NCI-H2227 treated with DMSO at 0.1 percent for 48 hours (cell line): ENCODE results near the gene IKZF5.

Experiments
- DNase-seq: peaks from one replicate; lab custom pipeline; 2025; lab: John Stamatoyannopoulos, UW

The IKZF5 gene, protein sequence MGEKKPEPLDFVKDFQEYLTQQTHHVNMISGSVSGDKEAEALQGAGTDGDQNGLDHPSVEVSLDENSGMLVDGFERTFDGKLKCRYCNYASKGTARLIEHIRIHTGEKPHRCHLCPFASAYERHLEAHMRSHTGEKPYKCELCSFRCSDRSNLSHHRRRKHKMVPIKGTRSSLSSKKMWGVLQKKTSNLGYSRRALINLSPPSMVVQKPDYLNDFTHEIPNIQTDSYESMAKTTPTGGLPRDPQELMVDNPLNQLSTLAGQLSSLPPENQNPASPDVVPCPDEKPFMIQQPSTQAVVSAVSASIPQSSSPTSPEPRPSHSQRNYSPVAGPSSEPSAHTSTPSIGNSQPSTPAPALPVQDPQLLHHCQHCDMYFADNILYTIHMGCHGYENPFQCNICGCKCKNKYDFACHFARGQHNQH

GRCh38 chr10:123008355-123009104, at the start of gene IKZF5, which contains the start of gene ACADSB:
Gene IKZF5, minus strand, starts transcription at chr10:123008795. Its CDS starts 10,170 bp downstream, at chr10:122998625.
Gene ACADSB, plus strand, starts transcription at chr10:123009006. Its CDS starts 24 bp downstream, at chr10:123009030.
- peak; percentile 88 for DNase-seq

GRCh38 chr10:123057968-123058367, 49.4 kb upstream of the IKZF5 start:
- no peak for DNase-seq

- DNase-seq = no peak
These were observed 37.6 kb upstream of the IKZF5 start for GRCh38 chr10:123045961-123046731.

GRCh38 chr10:123044391-123044790, 35.8 kb upstream of the IKZF5 start:
- DNase-seq = no peak

DNA sequence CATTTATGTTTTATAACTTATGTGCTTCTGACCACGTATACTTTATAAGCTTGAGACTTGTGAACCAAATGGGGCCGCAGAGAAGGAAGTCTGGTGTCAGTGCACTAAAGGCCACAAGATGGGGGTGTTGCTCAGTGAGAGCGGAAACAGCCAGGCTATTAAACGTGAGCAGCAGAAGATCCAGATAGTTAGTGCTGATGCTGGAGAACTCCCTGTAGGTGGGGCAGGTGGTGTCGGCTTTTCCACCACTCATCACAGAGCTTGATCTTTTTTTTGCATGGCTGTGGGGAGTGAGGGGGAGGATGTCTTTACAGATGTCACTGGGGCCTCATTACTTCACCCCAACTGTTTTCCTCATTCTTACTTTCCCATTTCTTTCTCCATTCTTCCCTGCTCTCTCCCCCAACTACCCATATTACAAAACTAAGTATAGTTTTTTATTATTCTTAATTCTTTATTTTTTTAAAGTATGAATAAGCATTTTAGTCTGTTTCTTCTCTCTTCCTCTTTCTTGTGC, 34.9 kb upstream of the IKZF5 start:
- DNase-seq = peak; percentile 80

DNA sequence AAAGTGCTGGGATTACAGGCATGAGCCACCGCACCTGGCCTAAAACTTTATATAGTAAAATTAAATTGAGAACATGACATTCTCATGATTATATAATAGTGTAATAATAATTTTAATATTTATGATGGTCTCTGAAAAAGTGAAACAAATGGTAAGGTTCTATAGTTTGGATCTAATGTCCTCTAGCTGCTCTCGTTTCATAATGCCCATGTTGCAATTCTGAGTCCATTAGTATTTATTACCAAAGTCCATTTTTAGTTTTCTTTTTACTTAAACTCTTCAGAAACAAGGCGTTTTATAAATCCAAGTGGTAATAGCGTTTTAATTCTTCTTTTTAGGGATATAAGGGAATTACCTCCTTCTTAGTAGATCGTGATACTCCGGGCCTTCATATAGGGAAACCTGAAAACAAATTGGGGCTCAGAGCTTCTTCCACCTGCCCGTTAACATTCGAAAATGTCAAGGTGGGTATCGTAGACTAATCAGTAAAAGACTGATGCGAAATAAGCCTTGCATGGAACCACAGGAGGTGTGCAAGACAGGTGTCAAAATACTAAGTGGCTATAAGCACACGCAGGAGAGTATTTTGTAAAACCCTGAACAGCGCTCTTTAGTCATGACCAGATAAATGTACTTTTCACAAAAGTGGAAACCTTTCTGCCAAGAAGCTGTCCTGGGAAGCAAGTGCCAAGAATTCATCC, 34.3 kb upstream of the IKZF5 start:
- DNase-seq = no peak

DNA sequence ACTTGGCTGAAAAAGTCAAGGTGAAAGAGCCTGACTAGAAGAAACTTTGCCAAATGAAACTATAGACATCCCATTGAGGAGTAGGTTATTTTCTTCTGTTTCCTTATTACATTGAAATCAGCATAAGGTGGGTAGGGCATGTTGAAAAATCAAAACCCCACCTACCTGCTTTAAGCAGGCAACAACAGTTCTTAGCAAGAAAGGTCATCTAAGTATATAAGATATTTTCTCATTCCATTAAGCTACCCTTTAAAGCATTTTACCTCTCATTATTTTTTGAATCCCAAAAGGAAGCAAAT, 31.0 kb upstream of the IKZF5 start:
- DNase-seq = no peak

DNA sequence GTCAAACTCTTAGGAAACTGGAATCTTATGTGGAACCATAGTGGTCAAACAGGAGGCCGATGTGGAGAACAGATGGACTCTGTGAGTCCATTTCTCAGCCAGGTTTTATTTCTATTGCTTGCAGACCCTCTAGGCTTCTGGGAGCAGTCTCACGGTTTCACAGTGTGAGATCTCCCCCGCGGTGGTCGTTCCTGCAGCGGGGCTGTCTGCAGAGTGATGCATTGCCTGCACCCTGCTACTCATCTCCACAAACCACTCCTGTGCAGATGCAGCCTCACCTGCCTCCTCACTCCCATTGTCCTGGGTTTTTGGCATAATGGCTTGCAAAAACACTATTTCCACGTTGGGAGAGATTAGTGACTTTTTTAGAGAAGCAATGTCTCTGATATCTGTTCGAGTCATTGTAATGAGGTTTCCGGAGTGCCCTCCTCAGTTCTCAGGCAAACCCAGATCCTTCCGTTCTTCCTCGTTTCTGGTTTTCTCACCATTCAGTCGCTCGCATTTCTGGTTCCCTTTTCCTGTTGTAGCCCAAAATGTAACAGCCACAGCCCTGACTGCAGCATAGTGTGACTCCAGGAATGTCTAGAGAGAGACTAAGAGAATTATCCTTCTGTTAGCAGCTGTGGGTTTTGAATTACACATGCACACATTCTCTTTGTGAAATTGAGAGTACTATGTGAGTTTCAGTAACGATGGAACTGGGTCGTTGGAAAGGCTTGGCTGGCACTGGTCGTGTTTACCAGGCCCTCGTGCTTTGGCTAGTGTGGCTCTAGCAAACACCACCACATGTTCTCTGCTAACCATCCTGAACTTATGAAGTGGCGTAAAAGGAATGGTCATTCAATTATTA, 30.4 kb upstream of the IKZF5 start:
- DNase-seq = no peak

GRCh38 chr10:123035467-123036086, 27.0 kb upstream of the IKZF5 start:
- no peak for DNase-seq

DNA sequence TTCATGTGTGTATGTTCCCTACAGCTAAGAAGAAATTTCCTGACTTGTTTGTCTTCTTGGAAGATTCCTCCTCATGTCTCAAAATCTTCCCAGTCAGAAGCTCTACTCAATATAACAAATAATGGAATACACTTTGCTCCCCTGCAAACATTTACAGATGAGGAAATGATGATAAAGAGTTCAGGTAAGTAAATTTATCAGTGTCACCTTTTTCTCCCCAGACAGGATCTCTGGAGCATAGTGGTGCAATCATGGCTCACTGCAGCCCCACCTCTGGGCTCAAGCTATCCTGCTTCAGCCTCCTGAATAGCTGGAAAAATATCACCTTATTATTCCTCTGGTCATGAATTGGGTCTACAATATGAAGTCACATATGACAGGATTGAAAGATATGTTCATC, 25.7 kb upstream of the IKZF5 start:
- DNase-seq = no peak

GRCh38 chr10:123031124-123031523, 22.5 kb upstream of the IKZF5 start:
- DNase-seq = no peak

DNA sequence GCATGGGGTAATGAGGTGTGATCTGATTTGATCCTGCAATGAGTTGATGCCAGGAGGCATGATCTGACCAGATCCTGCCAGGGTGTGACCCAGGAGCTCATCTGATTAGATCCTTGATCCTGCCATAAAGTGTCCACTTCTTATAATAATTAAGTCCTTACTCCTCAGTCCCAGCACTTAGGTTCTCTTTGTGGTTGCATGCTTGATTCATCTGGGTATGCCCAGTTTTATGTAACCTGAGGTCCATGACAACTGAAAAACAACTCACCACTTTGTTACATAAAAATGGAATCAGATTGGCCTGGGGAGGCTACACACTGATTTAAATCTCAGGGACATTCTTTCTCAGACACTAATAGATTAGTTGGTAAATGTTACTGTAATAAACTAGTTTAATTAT, 19.3 kb upstream of the IKZF5 start:
- no peak for DNase-seq

DNA sequence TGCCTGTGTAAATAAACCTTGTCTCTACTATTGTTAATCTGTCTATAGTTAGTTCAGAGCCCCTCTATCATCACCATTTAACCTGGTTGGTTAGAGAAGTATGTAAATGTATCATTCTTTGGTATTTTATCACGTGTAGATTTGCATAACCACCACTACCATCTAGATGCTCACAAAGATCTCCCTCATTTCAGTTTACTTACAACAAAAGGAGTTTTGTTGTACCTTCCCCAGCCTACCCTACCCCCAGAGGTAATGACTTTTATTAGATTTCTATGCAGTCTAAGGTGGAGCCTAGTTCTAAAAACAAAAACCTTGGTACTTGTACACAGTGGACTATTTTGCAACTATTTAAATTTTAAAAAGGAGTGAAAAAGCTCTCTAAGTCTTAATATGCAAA, 17.7 kb upstream of the IKZF5 start:
- DNase-seq = no peak

DNA sequence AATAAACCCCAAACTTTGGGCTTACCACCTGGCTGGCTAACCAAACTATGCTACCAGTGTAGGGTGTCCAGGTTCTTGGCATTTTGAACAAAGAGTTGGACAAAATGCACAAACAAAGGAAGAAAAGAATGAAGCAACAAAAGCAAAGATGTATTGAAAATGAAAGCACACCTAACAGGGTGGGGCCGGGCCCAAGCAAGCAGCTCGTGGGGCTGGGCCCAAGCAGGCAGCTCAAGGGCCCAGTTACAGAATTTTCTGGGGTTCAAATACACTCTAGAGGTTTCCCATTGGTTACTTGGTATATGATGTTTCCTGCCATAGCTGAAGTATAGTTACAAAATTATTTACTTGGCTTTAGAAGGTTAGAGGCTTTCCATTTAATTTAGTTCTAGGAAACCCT, 15.9 kb upstream of the IKZF5 start:
- no peak for DNase-seq

- peak; percentile 8 for DNase-seq
These were observed 12.9 kb upstream of the IKZF5 start for GRCh38 chr10:123021517-123021916.

GRCh38 chr10:123019941-123020703, 11.5 kb upstream of the IKZF5 start:
- DNase-seq = no peak

DNA sequence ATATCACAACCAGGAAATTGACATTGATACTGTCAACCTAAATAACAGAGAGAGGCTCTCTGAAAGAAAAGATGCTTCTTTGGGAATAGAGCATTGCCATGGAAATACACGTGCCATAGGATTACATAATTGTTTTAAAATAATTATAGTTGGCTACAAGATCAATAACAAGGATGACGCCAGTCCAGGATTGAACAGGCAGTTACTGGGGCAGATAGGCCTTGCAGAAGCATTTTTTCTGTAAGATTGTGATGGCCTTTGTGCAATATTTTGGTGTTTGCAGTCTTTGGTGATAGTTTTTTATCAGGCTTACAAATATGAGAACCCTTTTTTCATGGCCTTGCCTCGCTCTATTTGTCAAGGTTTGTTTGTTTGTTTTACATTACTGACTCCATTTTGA, 10.7 kb upstream of the IKZF5 start:
- no peak for DNase-seq

DNA sequence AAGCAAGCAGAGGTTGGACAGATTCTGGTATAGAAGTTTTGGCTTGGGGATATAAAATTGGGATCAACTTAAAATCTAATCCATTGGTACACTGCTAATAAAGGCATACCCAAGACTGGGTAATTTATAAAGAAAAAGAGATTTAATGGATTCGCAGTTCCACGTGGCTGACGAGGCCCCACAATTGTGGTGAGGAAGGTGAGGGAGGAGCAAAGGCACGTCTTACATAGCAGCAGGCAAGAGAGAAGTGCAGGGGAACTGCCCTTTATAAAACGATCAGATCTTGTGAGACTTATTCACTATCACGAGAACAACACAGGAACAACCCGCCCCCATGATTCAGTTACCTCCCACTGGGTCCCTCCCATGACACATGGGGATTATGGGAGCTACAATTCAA, 9.9 kb upstream of the IKZF5 start:
- no peak for DNase-seq

DNA sequence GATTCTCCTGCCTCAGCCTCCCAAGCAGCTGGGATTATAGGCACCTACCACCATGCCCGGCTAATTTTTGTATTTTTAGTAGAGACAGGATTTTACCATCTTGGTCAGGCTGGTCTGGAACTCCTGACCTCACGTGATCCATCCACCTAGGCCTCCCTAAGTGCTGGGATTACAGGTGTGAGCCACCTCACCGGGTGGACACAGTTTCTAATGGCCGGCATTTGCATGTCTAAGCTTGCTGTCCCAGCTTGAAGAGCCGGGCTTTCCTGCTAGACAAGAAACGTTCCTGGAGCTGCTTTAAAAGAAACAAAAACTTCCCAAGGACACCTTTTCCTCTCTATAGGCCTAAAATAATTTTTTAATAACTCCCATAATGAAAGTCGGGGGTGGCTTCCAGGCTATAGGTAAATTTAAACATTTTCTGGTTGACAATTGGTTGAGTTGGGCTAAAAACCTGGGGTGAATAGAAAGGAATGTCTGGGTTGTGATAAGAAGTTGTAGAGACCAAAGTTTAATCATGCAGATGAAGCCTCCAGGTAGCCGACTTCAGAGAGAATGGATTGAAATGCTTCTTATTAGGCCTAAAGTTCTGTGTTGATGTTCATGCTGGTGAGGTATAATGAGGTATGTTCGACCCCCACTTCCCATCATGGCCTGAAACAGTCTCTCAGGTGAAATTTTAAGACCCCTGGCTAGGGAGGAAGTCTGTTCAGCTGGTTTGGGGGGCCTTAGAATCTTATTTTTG, 9.0 kb upstream of the IKZF5 start:
- DNase-seq = no peak
